GM13977 (cell line): ENCODE results near the gene LUZP2.

Experiments used
- DNase-seq: peaks from one replicate; pipeline ENCODE4 v3.0.0; 2012; ENCODE audit warnings: low spot score
- CTCF ChIP-seq: IDR thresholded peaks from 2 replicates; pipeline ENCODE4 v1.5.1; 2012; ENCODE audit warnings: mild to moderate bottlenecking, control low read depth; ENCODE audit not compliant: insufficient read depth; ENCODE audit errors: extremely low read depth, missing control alignments
- in situ Hi-C: fragments of 300-500 bp; cut with MboI; formaldehyde crosslinking; loops from one replicate; pipeline ENCODE4 v1.12.0; 2022; ENCODE audit warnings: low sequenced_read_pairs, low pct_unique_long_range_greater_than_20kb, mixed read lengths, inconsistent platforms; ENCODE audit not compliant: unreplicated experiment

LUZP2 gene

GRCh38 chr11:24489477-24489876, 7.4 kb upstream of the LUZP2 start:
- no peak for TF ChIP-seq CTCF
- DNase-seq, result no peak
- in situ Hi-C loops, result no loop called here

DNA sequence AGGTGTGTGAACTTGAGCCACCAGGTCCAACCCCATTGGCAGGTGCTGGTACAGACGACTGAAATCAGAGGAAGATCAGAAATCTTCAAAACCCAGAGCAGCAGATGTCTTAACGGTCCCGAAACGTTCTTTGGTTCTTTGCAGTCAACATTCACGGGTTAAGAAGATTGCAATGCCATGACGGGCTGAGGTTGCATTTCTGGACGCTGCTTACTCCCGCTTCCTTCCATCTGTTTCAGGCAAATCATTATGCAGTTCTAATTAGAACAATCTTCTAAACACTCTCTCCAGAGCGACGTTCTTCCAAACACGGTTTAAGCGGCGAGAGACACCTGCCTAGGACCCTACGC, 492 bp upstream of the LUZP2 start:
- DNase-seq, result no peak
- in situ Hi-C loops, result no loop called here
- TF ChIP-seq CTCF, result no peak

DNA sequence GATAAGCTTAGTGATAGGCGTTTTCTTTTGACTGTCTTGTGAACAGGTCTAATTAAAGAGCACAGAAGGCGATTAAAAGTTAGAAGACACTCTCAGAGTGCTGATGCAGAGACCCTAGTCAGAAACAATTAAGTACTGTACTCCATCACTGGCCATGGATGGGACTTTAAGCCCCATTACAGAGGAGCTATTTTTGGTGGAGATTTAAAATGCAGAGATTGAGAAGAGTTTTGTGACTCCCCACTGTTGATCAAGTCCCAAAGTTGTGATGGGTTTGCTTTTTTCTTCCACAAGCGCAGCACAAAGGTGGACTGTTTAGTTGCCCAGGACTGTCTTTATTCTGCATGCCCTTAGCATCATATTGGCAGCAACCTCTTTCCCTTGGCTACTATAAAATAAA, 978 bp downstream of the LUZP2 start:
- no peak for DNase-seq
- TF ChIP-seq CTCF, result no peak
- in situ Hi-C loops, result no loop called here

GRCh38 chr11:24502425-24502824, 5.6 kb downstream of the LUZP2 start:
- DNase-seq, result no peak
- in situ Hi-C loops, result no loop called here
- TF ChIP-seq CTCF, result no peak

DNA sequence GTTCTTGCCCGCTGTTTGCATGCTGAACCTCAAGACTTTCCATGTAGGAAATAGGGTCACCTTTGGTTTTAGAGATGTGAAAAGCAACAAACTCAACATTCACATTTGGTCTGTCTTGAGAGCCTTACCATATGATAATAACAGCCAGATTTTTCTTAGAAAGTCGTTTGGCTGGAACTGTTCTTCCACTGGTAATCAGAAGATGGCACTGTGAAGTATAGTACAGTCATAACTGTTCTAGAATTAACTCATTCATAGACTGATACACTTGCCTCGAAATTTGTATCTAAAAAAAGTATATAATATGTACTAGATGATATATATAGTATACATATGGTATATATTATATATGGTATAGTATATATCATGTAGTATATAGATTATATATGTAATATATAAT, 12.3 kb downstream of the LUZP2 start:
- no peak for DNase-seq
- peak; percentile 35 for TF ChIP-seq CTCF
- in situ Hi-C loops, result no loop called here

GRCh38 chr11:24511511-24511910, 14.7 kb downstream of the LUZP2 start:
- in situ Hi-C loops, result no loop called here
- DNase-seq, result no peak
- TF ChIP-seq CTCF, result no peak
